GM12878 (cell line): ENCODE data around the gene HSPA1B.

ENCODE experiments used
- CHD2 ChIP-seq: IDR thresholded peaks from 2 replicates; pipeline ENCODE4 v1.6.1; 2011; ENCODE audit warnings: low read depth, low read length, improper control_type of control experiment, borderline replicate concordance
- EZH2 ChIP-seq: IDR thresholded peaks from 2 replicates; pipeline ENCODE4 v1.6.1; 2012; ENCODE audit warnings: low read depth, mild to moderate bottlenecking, control low read depth, inconsistent platforms, low read length, borderline replicate concordance; ENCODE audit not compliant: control insufficient read depth
- MXI1 ChIP-seq: fragments of 150-350 bp; IDR thresholded peaks from 2 replicates; pipeline ENCODE4 v1.6.1; 2011; ENCODE audit warnings: low read depth, mild to moderate bottlenecking, inconsistent platforms, low read length, improper control_type of control experiment
- NFXL1 ChIP-seq: fragments of 450-650 bp; IDR thresholded peaks from 2 replicates; pipeline ENCODE4 v1.6.1; 2017; ENCODE audit warnings: antibody characterized with exemption, mild to moderate bottlenecking, borderline replicate concordance
- POLR2A ChIP-seq: IDR thresholded peaks from 2 replicates; pipeline ENCODE4 v1.6.1; 2011; ENCODE audit warnings: low read depth, mild to moderate bottlenecking, low read length
- POLR2AphosphoS5 ChIP-seq: IDR thresholded peaks from 2 replicates; pipeline ENCODE4 v1.6.1; 2011; ENCODE audit warnings: mild to moderate bottlenecking, low read length, inconsistent platforms
- POU2F2 ChIP-seq: IDR thresholded peaks from 3 replicates; pipeline ENCODE4 v1.6.1; 2011; ENCODE audit warnings: low read depth, mild to moderate bottlenecking, low read length, borderline replicate concordance
- RFX5 ChIP-seq: IDR thresholded peaks from 2 replicates; pipeline ENCODE4 v1.6.1; 2011; ENCODE audit warnings: low read depth, low read length, improper control_type of control experiment
- YBX1 ChIP-seq: fragments of 450-650 bp; IDR thresholded peaks from 2 replicates; pipeline ENCODE4 v1.6.1; 2016; ENCODE audit warnings: antibody characterized with exemption
- TF ChIP-seq, protein P1 (sequence below), 3 experiments: IDR thresholded peaks in 2 of 3; conservative IDR thresholded peaks in 1 of 3; 2 replicates each; pipeline ENCODE4 v1.5.1; 2011; ENCODE audit warnings: low read depth in 3 of 3, low read length in 3 of 3, mild to moderate bottlenecking in 3 of 3, control low read depth in 2 of 3, moderate library complexity in 2 of 3, inconsistent platforms in 1 of 3, mixed read lengths in 1 of 3; ENCODE audit not compliant: control insufficient read depth in 2 of 3, insufficient read depth in 1 of 3; ENCODE audit errors: extremely low read depth in 1 of 3
- TF ChIP-seq, protein P2 (sequence below): fragments of 450-650 bp; formaldehyde crosslinking; IDR thresholded peaks from 2 replicates; pipeline ENCODE4 v1.5.0; 2022; ENCODE audit warnings: mild to moderate bottlenecking, missing genetic modification characterization
- TF ChIP-seq, protein P3 (sequence below): fragments of 450-650 bp; IDR thresholded peaks from 2 replicates; pipeline ENCODE4 v1.6.1; 2016; ENCODE audit warnings: mild to moderate bottlenecking

DNA sequence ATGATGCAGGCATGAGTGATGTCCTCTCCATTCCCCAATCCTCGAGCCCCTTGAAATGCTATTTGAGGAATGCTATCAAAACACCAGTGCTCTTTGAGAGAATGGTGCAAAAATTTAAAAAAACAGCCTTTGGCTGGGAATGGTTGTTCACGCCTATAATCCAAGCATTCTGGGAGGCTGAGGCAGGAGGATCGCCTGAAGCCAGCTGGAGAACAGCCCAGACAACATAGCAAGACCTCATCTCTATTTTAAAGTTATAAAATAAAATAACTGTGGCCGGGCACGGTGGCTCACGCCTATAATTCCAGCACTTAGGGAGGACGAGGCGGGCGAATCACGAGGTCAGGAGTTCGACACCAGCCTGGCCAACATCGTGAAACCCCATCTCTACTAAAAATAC is 27.8 kb upstream of the HSPA1B start:
- no peak for TF ChIP-seq RFX5
- no peak for TF ChIP-seq NFXL1
- TF ChIP-seq, protein P1, sequence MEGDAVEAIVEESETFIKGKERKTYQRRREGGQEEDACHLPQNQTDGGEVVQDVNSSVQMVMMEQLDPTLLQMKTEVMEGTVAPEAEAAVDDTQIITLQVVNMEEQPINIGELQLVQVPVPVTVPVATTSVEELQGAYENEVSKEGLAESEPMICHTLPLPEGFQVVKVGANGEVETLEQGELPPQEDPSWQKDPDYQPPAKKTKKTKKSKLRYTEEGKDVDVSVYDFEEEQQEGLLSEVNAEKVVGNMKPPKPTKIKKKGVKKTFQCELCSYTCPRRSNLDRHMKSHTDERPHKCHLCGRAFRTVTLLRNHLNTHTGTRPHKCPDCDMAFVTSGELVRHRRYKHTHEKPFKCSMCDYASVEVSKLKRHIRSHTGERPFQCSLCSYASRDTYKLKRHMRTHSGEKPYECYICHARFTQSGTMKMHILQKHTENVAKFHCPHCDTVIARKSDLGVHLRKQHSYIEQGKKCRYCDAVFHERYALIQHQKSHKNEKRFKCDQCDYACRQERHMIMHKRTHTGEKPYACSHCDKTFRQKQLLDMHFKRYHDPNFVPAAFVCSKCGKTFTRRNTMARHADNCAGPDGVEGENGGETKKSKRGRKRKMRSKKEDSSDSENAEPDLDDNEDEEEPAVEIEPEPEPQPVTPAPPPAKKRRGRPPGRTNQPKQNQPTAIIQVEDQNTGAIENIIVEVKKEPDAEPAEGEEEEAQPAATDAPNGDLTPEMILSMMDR (IDR thresholded peaks at IDR 0.05 in 2 of 3, conservative IDR thresholded peaks at IDR 0.05 in 1 of 3; ENCODE audit: control insufficient read depth in 2 of 3, extremely low read depth in 1 of 3, insufficient read depth in 1 of 3, low read depth in 3 of 3, low read length in 3 of 3), result no peak
- TF ChIP-seq CHD2, result no peak
- TF ChIP-seq, protein P2, sequence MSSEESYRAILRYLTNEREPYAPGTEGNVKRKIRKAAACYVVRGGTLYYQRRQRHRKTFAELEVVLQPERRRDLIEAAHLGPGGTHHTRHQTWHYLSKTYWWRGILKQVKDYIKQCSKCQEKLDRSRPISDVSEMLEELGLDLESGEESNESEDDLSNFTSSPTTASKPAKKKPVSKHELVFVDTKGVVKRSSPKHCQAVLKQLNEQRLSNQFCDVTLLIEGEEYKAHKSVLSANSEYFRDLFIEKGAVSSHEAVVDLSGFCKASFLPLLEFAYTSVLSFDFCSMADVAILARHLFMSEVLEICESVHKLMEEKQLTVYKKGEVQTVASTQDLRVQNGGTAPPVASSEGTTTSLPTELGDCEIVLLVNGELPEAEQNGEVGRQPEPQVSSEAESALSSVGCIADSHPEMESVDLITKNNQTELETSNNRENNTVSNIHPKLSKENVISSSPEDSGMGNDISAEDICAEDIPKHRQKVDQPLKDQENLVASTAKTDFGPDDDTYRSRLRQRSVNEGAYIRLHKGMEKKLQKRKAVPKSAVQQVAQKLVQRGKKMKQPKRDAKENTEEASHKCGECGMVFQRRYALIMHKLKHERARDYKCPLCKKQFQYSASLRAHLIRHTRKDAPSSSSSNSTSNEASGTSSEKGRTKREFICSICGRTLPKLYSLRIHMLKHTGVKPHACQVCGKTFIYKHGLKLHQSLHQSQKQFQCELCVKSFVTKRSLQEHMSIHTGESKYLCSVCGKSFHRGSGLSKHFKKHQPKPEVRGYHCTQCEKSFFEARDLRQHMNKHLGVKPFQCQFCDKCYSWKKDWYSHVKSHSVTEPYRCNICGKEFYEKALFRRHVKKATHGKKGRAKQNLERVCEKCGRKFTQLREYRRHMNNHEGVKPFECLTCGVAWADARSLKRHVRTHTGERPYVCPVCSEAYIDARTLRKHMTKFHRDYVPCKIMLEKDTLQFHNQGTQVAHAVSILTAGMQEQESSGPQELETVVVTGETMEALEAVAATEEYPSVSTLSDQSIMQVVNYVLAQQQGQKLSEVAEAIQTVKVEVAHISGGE (CRISPR knock-in tag), result no peak
- TF ChIP-seq MXI1, result no peak
- TF ChIP-seq POLR2A, result no peak
- TF ChIP-seq YBX1, result no peak
- TF ChIP-seq POLR2AphosphoS5, result no peak
- TF ChIP-seq, protein P3, sequence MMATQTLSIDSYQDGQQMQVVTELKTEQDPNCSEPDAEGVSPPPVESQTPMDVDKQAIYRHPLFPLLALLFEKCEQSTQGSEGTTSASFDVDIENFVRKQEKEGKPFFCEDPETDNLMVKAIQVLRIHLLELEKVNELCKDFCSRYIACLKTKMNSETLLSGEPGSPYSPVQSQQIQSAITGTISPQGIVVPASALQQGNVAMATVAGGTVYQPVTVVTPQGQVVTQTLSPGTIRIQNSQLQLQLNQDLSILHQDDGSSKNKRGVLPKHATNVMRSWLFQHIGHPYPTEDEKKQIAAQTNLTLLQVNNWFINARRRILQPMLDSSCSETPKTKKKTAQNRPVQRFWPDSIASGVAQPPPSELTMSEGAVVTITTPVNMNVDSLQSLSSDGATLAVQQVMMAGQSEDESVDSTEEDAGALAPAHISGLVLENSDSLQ, result no peak
- TF ChIP-seq EZH2, result no peak
- no peak for TF ChIP-seq POU2F2
